Kidney glomerular epithelial cell (primary cell): ENCODE data around the gene SLC12A7.
"Not testable (repeated sequence)": the region's sequence is repeated elsewhere in the genome, so short reads cannot be mapped to it uniquely, and the experiment has no call there.

Experiments
- DNase-seq: peaks from one replicate; lab custom pipeline; 2025; lab: John Stamatoyannopoulos, UW

The SLC12A7 gene

DNA sequence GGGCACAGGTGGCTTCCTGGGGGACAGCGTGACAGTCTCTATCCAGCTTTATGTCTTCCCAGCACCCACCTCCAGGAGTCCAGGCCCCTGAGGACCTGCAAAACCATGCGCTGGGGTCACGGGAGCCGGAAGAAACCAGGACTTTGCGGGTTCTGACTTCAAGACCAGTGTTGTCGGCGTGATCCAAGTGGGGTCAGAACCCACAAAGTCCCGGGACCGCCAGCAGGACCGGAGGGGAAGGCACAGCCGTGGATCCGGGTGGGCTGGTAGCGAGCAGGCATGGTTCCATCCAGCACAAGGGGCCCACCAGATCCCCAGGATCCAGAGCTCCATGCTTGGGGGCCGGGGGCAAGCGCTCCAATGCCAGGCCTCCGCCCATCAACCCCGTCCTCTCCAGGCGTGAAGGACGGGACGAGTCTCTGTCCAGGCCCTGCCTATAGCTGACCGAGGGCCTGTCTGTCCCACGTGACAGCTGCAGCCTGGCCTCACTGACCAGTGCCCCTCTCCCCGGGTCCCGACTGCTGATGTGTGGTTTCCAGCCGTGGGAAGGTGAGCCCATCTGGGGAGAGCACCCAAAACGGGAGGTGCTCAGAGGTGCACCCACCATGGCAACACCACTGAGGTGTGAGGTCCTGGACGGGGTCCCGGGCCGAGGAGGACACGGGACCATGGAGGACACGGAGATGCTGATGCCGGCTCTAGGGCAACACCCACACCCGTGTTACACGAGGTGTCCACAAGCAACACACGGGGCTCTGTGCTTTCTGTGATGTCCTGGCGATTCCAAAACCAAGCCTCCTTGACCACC lies 48.9 kb downstream of the SLC12A7 start:
- DNase-seq = no peak

DNA sequence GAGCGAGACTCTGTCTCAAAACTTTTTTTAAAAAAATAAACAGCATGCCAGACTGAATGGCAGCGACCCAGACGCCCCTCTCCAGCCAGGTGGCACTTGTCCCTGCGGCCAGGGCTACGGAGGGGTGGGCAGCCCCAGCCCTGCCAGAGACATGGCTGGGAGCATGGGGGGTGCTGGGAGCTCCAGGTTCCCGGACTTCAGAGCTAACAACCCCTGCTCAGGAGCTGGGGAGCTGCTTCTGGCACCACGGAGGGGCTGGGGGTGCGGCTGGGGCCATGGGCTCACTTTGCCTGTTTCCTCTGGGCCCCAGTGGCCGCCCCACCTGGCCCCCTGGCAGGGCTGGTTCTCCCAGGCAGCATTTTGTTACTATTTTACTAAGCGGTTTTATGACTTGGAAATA lies 49.9 kb downstream of the SLC12A7 start:
- DNase-seq = no peak

DNA sequence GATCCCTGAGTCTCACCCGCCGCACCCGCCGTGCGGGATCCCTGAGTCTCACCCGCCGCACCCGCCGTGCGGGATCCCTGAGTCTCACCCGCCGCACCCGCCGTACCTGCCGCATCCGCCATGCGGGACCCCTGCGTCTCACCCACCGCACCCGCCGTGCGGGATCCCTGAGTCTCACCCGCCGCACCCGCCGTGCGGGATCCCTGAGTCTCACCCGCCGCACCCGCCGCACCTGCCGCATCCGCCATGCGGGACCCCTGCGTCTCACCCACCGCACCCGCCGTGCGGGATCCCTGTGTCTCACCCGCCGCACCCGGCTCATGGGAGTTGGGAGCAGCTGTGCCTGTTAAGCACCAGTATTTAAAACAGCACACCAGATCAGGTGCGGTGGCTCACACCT lies 50.6 kb downstream of the SLC12A7 start:
- DNase-seq = not testable (repeated sequence)

DNA sequence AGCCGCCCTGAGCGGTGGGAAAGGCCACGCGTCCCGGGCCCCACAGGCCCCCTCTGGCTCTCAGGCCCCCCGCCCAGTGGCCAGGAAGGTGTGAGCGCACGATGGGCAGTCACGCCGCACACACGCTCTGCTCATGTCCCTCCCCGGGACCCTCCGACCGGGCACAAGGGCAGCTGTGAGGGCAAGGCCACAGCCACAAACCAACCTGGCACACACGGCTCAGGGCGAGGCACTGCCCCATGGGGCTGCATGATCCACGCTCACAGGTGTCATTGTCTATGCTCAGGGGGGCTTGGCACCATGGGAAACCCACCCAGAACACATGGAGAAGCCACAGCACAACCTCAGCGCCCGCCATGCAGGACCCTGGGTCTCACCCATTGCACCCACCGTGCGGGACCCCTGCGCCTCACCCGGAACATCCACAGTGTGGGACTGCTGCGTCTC lies 51.3 kb downstream of the SLC12A7 start:
- DNase-seq = no peak

DNA sequence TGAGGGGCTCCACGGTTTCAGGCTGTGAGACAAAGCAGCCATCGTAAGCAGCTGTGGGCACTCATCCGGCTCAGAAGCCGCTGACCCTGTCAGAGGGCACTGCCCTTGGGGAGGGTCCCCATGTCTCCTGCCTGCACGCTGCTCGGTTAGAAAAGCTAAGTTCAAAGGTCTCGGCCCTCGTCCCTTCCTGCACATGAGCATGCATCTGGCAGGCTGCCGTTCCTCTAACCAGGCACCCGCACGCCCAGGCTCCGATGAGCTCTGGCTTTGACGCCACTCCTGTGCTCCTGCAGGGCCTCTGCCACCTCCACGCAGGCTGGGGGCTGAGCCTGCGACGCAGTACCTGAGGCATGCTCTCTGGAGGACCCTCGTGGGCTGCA lies 52.0 kb downstream of the SLC12A7 start:
- no peak for DNase-seq

DNA sequence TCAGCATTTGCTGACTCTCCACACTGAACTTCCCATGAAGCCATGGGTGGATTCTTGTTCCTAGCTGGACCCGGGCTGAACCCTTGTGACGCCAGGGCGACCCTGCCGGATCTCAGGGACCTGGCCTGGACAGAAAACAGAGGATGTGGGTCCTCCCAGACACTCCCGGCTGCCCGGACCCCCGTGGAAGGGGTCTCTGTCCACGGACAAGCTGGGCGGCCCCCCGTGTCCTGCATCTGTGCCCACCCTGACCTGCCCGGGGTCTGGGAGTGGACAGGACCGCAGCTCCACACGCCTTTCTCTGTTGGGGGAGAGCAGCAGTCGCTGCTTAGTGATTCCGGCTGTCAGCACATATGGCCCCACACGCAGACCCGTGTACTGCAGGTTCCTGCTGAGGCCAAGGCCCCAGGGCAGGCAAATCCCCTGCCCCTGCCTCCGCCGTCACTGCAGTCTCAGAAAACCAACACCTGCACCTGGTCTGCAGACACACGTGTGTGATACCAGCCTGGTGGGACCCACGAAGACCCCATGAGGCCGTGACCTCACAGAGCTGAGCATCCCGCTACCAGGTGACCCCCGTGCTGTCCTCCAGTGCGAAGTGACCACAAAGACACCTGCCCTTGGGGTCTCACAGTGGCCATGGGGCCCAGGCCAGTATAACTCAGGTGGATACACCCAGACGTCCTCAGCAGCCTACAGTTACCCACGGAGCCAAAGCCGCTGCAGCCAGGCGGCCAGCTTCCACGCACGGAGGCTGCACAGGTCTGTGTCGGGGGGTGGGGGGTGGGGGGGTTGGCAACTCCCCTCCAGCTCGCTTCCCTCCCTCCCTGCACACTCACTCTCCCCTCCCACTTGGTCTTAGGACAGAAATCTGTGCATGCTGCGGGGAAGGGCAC lies 52.6 kb downstream of the SLC12A7 start:
- DNase-seq = no peak

DNA sequence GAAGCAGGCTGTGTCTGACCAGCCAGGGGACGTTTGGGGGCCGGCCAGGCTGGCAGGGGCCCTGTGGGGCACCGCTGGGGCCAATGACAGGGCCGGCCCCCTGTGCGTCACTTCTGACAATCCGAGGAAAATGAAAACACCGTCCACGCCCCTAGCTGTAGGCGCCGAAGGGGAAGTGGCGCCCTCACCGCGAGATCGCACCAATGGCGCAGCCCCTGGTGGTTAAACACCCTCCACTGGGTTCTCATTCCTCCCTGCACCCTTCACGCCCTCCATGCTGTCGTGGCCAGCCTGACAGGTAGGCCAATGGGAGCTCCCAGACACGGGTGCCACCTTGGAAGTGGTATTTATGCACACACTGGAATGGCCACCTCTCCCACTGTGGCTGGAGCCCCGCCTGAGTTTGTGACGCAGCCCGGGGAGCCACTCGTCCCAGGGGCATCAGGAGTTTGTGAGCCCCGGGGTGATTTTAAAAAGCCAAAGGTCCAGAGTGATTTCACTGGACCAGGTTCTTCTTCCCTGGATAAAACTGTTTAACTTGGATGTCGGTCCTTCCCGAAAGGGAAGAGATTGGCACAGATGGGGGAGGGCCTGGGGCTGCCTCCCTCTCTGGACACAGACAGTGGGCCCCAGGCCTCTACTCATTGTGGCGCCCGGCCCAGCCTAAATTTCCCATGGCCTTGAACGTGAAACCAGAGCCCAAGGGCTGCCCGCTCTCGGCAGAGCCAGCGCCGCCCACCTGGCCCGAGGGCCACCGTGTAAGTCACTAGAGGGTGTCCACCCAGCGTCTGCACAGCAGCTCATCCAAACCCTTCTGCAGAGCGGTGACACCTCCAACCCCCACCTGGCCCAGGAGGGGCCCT lies 53.5 kb downstream of the SLC12A7 start:
- no peak for DNase-seq

DNA sequence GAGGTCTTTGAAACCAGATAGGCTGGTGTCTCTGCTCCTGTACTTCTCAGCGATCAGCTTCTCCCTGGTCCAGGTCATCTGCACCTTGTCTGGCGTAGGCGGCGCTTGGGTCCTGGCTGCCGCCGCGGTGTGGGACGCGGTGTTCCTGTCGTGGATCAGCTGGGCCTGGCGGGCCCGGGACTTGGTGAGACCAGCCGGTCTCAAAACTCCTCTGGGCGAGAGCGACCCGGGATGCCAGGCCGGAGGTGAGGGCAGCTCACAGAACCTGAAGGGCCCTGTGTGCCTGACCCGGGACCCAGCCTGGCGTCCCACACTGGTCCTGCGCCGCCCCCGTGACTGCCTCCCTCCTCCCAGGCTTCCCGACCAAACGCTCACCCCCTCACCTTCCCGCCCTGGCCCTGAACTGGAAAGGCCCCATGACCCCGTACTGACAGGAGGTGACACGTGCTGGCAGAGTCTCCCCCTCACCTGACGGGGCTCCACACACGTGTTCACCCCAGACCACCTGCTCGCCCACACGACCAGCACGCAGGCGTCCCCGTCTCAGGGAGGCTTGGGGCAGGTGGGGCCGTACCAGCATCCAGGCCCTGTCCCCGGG lies 54.3 kb downstream of the SLC12A7 start:
- no peak for DNase-seq

DNA sequence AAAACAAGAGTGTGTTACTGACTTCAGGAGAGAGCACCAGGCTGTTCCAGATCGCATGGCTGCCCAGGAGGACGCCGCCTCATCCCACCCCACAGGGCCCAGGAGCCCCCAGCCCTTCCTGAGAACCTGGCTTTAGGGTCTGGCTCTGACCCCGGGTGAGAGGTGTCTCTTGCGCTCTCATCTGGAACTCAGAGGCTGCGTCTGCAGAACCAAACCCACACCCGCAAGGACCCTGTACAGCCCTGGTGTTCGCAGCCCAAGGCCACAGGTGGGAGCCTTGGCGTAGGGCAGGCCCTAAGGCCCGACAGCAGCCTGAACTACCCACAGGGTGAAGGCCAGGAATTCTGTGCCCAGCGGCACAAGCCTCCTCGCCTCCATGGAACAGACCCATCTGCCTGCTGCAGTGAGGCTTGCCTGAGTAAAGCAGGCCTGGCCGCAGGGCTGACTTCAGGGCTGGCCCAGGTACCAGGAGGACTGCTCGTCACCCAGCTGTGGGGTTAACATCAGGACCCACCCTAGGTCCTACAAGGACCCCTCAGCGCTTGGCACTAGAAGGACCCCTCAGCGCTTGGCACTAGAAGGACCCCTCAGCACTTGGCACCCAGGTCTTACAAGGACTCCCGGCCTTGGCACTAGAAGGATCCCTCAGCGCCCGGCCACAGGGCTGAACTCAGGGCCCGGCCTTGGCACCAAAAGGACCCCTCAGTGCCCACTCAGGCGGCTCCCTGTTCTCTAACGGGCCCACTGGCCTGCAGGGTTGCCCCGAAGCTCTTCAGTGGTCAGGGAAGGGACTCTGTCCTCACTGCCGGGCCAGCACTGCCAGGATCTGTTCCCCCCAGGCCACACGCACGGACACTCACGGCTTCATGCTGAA lies 55.0 kb downstream of the SLC12A7 start:
- DNase-seq = no peak

DNA sequence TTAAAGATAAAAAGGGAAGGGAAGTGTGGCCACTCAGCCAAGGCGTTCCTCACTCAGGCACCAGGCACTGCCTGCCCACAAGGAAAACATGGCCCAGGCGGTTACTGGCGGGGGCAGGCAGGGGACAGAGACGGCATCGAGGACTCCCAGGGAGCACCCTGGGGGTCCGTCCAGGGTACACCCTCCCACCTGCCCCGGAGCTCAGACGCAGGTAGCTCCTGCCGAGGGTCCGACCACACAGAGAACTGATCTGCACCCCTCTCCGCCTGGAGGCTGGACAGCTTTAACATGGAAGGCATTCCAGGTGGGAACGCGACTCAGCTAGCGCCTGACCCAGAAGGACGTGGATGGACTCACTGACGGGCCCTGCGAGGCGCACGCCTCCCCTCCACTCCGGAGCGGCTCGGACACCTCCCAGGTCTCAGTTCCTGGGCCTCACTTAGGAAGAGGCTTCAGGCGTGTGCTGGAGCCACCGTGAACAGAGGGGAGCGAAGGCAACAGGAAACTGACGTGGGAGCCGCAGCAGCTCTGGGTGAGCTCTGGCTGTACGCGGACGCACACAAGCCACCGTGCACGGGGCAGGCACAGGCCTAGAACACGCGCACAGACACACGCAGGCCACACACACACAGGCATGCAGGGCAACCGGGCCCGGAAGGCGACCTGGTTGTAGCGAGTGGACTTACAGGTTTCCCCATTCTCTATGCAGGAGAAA lies 55.8 kb downstream of the SLC12A7 start:
- no peak for DNase-seq

DNA sequence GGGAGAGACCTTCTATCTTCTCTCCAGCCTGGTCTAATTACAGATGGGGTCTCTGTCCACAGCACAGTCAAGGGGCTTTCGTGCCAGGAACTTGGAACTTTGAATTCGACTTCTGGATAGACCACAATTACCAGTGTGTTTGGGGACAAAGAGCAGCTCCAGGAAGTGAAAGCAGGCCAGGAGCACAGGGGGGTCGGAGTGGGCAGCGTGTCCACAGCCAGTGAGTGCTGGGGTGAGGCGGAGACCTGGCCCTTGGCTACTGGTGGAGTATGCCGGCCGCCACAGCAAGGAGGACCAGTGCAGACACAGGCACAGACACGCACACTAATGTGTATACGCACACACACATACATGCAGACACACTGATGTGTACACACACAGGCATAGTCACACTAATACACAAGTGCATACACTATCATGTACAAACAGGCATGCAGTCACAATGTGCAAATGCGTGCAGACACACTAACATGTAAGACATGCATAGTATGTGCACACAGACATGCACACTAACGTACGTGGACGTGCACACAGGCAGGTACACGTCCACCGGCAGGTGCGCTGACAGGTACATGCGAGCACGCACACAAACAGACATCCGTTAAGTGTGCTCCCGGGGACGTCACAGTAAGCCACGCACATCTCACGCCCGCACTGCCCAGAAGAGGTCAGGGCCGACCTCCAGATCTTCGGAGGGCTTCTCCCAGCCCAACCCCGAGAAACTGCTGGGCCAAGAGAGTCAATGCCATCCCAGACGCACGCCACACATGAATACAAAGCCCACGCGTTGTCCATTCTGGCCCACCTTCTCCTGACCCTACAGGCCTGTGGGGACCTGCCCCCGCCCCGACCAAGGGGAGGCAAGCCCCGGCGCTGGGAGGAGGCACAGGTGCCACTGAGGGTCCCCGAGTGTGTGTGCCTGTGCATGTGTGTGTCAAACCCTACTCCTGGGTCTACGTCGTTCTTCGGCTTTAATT lies 56.8 kb downstream of the SLC12A7 start:
- DNase-seq = no peak

DNA sequence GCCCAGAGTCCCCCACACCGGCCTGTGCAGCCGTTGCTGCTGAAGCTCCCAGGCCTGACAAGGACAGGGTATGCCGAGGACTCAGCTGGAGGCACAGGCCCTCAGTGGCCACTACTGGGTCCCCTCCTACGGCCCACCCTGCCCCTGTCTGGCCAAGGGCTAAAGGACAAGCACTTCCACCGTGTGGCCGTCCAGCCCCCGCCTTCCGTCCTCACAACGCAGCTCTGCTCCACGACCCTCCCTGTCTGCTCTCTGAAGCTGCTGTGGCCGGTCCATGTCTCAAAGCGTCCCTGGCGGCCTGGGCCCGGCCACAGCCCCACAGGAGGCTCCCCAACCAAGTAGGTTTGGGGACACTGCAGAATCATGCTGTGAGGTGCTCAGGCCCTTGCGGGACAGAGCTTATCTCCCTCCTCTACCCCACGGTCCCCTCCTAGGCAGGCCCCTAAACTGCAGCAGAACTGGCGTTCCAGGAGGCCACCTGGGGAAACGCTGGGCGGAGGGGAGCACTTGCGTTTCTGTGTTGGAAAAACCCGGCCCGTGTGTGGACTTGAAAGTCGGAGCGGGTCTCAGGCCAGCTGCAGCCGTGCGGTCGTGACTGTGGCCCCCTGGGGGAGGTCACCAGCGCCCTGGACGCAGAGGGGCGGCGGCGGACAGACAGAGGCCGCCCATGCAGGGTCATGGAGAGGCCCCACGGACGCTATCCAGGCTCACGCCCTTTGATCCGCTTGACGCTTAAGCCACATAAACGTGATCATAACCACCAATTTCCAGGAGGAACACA lies 57.7 kb downstream of the SLC12A7 start:
- no peak for DNase-seq

DNA sequence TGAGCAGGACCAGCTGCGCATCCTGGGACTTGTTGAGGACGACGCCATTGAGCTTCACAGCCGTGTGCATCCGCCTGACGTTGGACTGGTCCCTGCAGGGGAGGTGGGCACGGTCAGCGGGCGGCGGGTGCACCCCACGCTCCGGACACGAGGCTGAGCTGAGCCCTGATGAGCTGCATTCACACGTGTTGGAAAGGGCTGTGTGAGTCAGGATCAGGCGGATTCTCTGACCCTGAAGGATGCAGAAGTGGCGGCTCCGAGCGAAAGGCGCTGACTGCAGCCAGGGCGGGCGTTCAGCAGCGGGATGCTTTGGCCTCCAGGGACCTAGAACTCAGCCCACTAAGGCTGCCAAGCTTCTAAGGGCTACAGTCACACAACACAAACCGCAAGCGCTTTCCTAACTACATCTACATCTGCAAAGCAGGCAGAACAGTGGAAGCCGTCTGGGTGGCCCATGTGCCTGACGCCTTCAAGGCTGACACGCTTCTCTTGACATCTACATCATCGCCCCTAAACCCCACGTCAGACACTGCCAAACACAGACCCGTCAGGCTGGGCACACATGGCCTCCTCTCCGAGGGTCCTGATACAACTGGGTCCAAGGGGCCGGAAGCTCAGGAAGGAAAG lies 58.4 kb downstream of the SLC12A7 start:
- DNase-seq = no peak

DNA sequence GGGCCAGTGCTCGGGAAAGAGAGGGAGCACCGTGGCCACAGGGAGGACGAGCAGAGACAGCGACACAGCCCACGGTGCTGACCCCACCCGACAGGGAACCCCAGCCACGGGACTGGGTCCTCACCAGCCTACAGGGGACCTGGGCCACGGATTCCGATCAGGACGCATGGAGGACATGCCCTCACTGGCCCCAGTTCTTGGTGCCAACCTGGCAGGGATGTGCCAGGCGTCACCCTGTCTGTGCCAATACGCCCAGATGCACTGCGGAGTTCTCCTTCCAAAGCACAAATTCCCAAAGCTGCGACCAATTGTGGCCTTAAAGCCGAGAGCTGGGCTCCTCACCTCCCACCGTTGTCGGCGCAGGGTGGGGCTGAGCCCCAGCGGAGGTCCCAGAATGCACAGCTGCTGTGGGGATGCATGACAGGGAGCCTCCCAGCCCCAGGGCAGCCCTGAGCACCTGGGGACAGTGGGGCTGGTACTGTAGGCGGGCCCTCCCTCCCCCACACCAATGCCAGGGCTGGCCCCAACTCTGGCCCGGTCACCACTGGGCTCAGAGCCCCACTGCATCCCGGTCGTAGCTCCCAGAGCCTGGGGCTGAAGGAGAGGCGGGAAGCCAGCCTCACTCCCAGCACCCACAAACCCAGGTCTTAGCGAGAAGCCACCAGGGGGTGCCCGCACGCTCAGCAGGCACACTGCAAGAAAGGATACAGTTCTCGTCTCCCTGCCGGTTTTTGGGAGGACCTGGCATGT lies 59.0 kb downstream of the SLC12A7 start:
- no peak for DNase-seq

DNA sequence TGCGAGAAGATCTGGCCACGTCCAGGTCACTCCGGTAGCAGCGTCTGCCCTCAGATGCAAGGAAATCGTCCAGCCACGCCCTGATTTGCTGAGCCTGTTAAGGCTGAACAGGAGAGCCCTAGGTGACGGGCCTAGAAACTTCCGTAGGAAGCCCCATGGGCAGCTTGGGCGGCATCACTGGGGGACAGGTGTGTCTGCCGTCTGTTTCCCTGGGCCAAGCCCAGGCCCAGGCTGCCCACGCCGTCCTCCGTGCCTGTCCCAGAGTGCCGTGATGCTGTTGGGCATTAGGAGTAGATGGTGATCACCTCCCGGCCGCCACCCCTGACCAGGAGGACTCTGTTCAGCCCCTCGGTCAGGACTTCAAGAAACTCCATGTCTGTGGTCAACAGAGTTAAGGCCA lies 59.8 kb downstream of the SLC12A7 start:
- DNase-seq = no peak

DNA sequence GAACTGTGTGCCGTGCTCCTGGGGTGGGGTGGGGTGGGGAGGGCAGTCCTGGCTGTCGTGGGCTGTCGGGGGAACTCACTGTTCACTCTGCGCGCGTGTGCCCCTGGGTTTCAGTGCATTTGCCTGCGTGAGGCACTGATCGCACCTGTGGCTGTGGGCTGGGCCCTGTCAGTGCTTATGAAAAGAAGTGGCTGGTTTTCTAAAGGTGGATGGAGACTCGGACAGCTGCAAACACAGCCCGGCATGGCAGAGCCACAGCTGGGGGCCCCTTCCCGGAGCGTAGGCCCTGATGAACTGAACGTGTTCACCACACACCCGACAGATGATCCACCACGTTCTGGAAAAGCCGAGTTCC lies 60.5 kb downstream of the SLC12A7 start:
- no peak for DNase-seq
